DOHH2 (cell line): Measurements from ENCODE around the gene BRD3OS.

Source experiments
- EZH2phosphoT487 ChIP-seq: fragments of 200-600 bp; sonication (generic); IDR thresholded peaks from 2 replicates; pipeline ENCODE4 v1.6.1; 2017; ENCODE audit warnings: borderline replicate concordance, mild to moderate bottlenecking, antibody characterized with exemption, low read length, moderate library complexity, mixed read lengths
- TF ChIP-seq, protein P1 (sequence below): fragments of 200-600 bp; sonication (generic); IDR thresholded peaks from one replicate; pipeline ENCODE4 v1.5.1; 2014; ENCODE audit warnings: antibody characterized with exemption, mild to moderate bottlenecking, low read depth, low read length; ENCODE audit not compliant: poor library complexity, severe bottlenecking

DNA sequence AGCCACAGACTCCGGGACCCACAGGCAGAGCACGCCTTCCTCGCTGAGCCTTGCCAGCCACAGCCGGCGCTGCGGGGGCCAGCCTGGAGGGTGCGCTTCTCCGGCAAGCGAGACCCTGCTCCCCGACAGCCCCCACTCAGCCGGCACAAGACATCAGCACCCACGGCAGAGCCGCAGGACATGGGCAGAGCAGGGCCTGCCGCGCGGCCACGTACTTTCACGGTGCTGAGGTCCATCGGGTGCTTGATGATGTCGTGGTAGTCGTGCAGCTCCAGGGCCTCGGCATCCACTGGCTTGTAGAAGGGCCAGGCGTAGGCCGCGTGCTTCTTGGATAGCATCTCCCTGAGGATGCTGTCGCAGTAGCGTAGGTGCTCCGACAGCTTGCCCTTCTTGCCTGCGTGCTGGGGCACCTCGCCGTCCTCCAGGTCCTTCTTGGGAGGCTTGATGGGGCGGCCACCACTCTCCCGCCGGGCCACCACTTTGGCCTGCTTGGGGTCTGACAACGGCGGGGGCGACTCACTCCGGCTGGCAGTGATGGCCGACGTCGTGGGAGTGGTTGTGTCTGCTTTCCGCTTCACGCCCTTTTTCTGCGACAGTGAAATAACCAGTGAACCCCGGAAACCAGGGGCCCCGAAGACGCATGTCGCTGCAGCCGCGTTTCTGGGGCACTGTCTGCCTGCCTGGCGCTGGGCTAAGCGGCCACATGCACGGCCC, 22.7 kb downstream of the BRD3OS start:
- TF ChIP-seq, protein P1, sequence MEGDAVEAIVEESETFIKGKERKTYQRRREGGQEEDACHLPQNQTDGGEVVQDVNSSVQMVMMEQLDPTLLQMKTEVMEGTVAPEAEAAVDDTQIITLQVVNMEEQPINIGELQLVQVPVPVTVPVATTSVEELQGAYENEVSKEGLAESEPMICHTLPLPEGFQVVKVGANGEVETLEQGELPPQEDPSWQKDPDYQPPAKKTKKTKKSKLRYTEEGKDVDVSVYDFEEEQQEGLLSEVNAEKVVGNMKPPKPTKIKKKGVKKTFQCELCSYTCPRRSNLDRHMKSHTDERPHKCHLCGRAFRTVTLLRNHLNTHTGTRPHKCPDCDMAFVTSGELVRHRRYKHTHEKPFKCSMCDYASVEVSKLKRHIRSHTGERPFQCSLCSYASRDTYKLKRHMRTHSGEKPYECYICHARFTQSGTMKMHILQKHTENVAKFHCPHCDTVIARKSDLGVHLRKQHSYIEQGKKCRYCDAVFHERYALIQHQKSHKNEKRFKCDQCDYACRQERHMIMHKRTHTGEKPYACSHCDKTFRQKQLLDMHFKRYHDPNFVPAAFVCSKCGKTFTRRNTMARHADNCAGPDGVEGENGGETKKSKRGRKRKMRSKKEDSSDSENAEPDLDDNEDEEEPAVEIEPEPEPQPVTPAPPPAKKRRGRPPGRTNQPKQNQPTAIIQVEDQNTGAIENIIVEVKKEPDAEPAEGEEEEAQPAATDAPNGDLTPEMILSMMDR: no peak
- no peak for TF ChIP-seq EZH2phosphoT487
